Upper lobe of left lung (tissue), 6 donors: Measurements from ENCODE around the gene OGFR. TPM values are rescaled to one million over a fixed set of nuclear protein-coding genes. Genes with fewer than 3 reads are reported as not detected.
A peak's percentile ranks its signal among the peaks of the same experiment; 100 is the strongest.

Experiments
- ATAC-seq, 2 donors: fragments of 200-7000 bp; cut with Tn5 transposase; one replicate each; pipeline ENCODE4 v1.9.1; 2022; ENCODE audit warnings: mild to moderate bottlenecking in 2 of 2, moderate library complexity in 2 of 2; ENCODE audit not compliant: low FRiP score in 2 of 2
- DNase-seq, 2 donors: peaks; one replicate each; pipeline ENCODE4 v3.0.0-alpha.2; 2019 to 2020
- H3K27ac ChIP-seq, 4 donors: fragments of 200-600 bp; sonication (generic); one replicate each; pipeline ENCODE4 v1.5.1; 2016 to 2019
- H3K27me3 ChIP-seq, 4 donors: fragments of 200-600 bp; sonication (generic); one replicate each; pipeline ENCODE4 v1.5.1; 2017 to 2019
- H3K36me3 ChIP-seq, 4 donors: fragments of 200-600 bp; sonication (generic); one replicate each; pipeline ENCODE4 v1.5.1; 2016 to 2019
- H3K4me1 ChIP-seq, 4 donors: fragments of 200-600 bp; sonication (generic); one replicate each; pipeline ENCODE4 v1.5.1; 2018 to 2019
- H3K4me3 ChIP-seq, 4 donors: fragments of 200-600 bp; sonication (generic); one replicate each; pipeline ENCODE4 v1.5.1; 2017 to 2019; ENCODE audit warnings: mild to moderate bottlenecking in 2 of 4, moderate library complexity in 1 of 4
- H3K9me3 ChIP-seq, 4 donors: fragments of 200-600 bp; sonication (generic); one replicate each; pipeline ENCODE4 v1.5.1; 2018 to 2019
- CTCF ChIP-seq, 6 experiments: fragments of 450-650 bp in 4 of 6; fragments of 200-600 bp in 2 of 6; sonication (generic) in 2 of 6; IDR thresholded peaks; one replicate each; pipeline ENCODE4 v1.5.1; 2016 to 2019; ENCODE audit warnings: antibody characterized with exemption in 6 of 6
- EP300 ChIP-seq, 4 donors: sonication (generic); formaldehyde crosslinking; IDR thresholded peaks; one replicate each; pipeline ENCODE4 v1.5.1; 2017; ENCODE audit warnings: antibody characterized with exemption in 4 of 4, control low read depth in 2 of 4
- POLR2A ChIP-seq, 4 donors: fragments of 450-650 bp; IDR thresholded peaks; one replicate each; pipeline ENCODE4 v1.5.1; 2016 to 2017; ENCODE audit warnings: antibody characterized with exemption in 4 of 4, mild to moderate bottlenecking in 2 of 4
- POLR2AphosphoS5 ChIP-seq, 2 donors: sonication (generic); formaldehyde crosslinking; IDR thresholded peaks; one replicate each; pipeline ENCODE4 v1.5.1; 2017; ENCODE audit warnings: antibody characterized with exemption in 2 of 2
- WGBS, 2 donors: methylation state at CpG; one replicate each; pipeline ENCODE4 v1.1.5; 2017 to 2018; 5-methylcytosine and 5-hydroxymethylcytosine counted together
- total RNA-seq, 6 donors: library from RNA; depleted of rRNA in 4 of 6; stranded (reverse); fragments of >200 nt in 4 of 6; gene quantifications; one replicate each; pipeline versions ENCODE4 v1.1.0 to v1.2.1, GENCODE V29; 2016 to 2021
- donor health status: DM: no; HTN: no; CAD: no; lungs with moderate emphysema.
- donor health status: DM: no; HTN: yes; CAD: no; lungs with severe emphysema.

The OGFR gene
- total RNA-seq, 6 donors from 2014 or later = 63.8 to 166 (median 74.9) TPM

- no peaks in the 10 kb centered on the region for H3K36me3 ChIP-seq
- no peaks in the 10 kb centered on the region for H3K27me3 ChIP-seq
- no peak for TF ChIP-seq CTCF (IDR thresholded peaks at IDR 0.05)
- TF ChIP-seq EP300 (IDR thresholded peaks at IDR 0.05) = no peak
- TF ChIP-seq POLR2A (IDR thresholded peaks at IDR 0.05) = no peak
- no peak for TF ChIP-seq POLR2AphosphoS5 (IDR thresholded peaks at IDR 0.05)
- H3K4me1 ChIP-seq = peaks cover 0 to 19% (median 10%) of the 10 kb centered on the region in 4 donors
- ATAC-seq = no peak
- 79 to 90% methylated on average over 12 to 13 of the region's 22 CpGs for WGBS, 2 donors
- DNase-seq = peak in 1 of 2 donors; percentile 84
- peak overlapping the region in 1 of 4 donors; percentile 39 for H3K4me3 ChIP-seq
- no peaks in the 10 kb centered on the region for H3K9me3 ChIP-seq
- H3K27ac ChIP-seq = peak overlapping the region in 2 of 4 donors; percentile 79 to 83
Observed at GRCh38 chr20:62825333-62825985, 20.8 kb downstream of the OGFR start.

- Histone ChIP-seq H3K4me1 (peaks cover 0 to 20% (median 11%) of the 10 kb centered on the region in 4 donors), H3K9me3 (no peaks in the 10 kb centered on the region), H3K27ac (no peak overlapping the region), H3K36me3 (no peaks in the 10 kb centered on the region), H3K4me3 (no peak overlapping the region), H3K27me3 (no peaks in the 10 kb centered on the region)
- WGBS, 2 donors = 77 to 82% methylated on average over 10 to 27 of the region's 27 CpGs
- ATAC-seq (no peak), DNase-seq (peak in 1 of 2 donors; percentile 83)
- TF ChIP-seq CTCF (IDR thresholded peaks at IDR 0.05) = no peak
- no peak for TF ChIP-seq POLR2AphosphoS5 (IDR thresholded peaks at IDR 0.05)
- TF ChIP-seq POLR2A (IDR thresholded peaks at IDR 0.05) = no peak
- no peak for TF ChIP-seq EP300 (IDR thresholded peaks at IDR 0.05)
Observed at GRCh38 chr20:62825986-62826645, 21.5 kb downstream of the OGFR start.

- Histone ChIP-seq H3K36me3 (no peaks in the 10 kb centered on the region), H3K9me3 (no peaks in the 10 kb centered on the region)
- no peak for TF ChIP-seq EP300 (IDR thresholded peaks at IDR 0.05)
- TF ChIP-seq POLR2AphosphoS5 (IDR thresholded peaks at IDR 0.05) = no peak
- no peak for TF ChIP-seq POLR2A (IDR thresholded peaks at IDR 0.05)
- no peak for TF ChIP-seq CTCF (IDR thresholded peaks at IDR 0.05)
Observed at GRCh38 chr20:62826646-62827310, 22.1 kb downstream of the OGFR start.

GRCh38 chr20:62827311-62828038 is 22.8 kb downstream of the OGFR start:
- H3K36me3 ChIP-seq = no peaks in the 10 kb centered on the region
- DNase-seq (peak in 1 of 2 donors; percentile 76), ATAC-seq (no peak)
- WGBS, 2 donors = 82 to 85% methylated on average over 13 to 23 of the region's 29 CpGs
- no peak for TF ChIP-seq POLR2AphosphoS5 (IDR thresholded peaks at IDR 0.05)
- no peak for TF ChIP-seq CTCF (IDR thresholded peaks at IDR 0.05)
- no peak for TF ChIP-seq POLR2A (IDR thresholded peaks at IDR 0.05)
- no peak for TF ChIP-seq EP300 (IDR thresholded peaks at IDR 0.05)
- H3K27ac ChIP-seq = no peak overlapping the region
- no peak overlapping the region for H3K4me3 ChIP-seq
- H3K27me3 ChIP-seq = no peaks in the 10 kb centered on the region
- H3K4me1 ChIP-seq = peaks cover 10 to 33% (median 22%) of the 10 kb centered on the region in 4 donors
- no peaks in the 10 kb centered on the region for H3K9me3 ChIP-seq

More at GRCh38 chr20:62826646-62827310, 22.1 kb downstream of the OGFR start:
- DNase-seq = peak in 1 of 2 donors; percentile 68
- Histone ChIP-seq H3K4me1 (peaks cover 3 to 26% (median 15%) of the 10 kb centered on the region in 4 donors), H3K4me3 (no peak overlapping the region), H3K27ac (no peak overlapping the region), H3K27me3 (no peaks in the 10 kb centered on the region)
- no peak for ATAC-seq
- 90 to 92% methylated on average over 13 to 24 of the region's 24 CpGs for WGBS, 2 donors
